NOMO-1 treated with DMSO at 0.1 percent for 48 hours (cell line): ENCODE results near the gene ZNF710.

Experiments used
- DNase-seq: peaks from one replicate; lab custom pipeline; 2025; ENCODE audit not compliant: unreplicated experiment; lab: John Stamatoyannopoulos, UW

Gene ZNF710

GRCh38 chr15:90016721-90017120, 15.6 kb downstream of the ZNF710 start:
- no peak for DNase-seq

GRCh38 chr15:90018216-90018831, 17.2 kb downstream of the ZNF710 start:
- DNase-seq: no peak

- no peak for DNase-seq
Observed at GRCh38 chr15:90019611-90020010, 18.5 kb downstream of the ZNF710 start.

GRCh38 chr15:90020021-90020735, 19.1 kb downstream of the ZNF710 start:
- peak; percentile 30 for DNase-seq

- DNase-seq: no peak
Observed at GRCh38 chr15:90020936-90021507, 19.9 kb downstream of the ZNF710 start.

GRCh38 chr15:90022345-90022744, 21.2 kb downstream of the ZNF710 start:
- no peak for DNase-seq

GRCh38 chr15:90022905-90023700, 22.0 kb downstream of the ZNF710 start:
- no peak for DNase-seq

- no peak for DNase-seq
Observed at GRCh38 chr15:90024406-90024805, 23.3 kb downstream of the ZNF710 start.

GRCh38 chr15:90025489-90026033, 24.4 kb downstream of the ZNF710 start:
- no peak for DNase-seq

- DNase-seq: no peak
Observed at GRCh38 chr15:90028376-90028944, 27.3 kb downstream of the ZNF710 start.

- DNase-seq: no peak
Observed at GRCh38 chr15:90029024-90029423, 27.9 kb downstream of the ZNF710 start.

GRCh38 chr15:90030376-90030775, 29.3 kb downstream of the ZNF710 start:
- DNase-seq: no peak

- peak; percentile 45 for DNase-seq
Observed at GRCh38 chr15:90031231-90031791, 30.2 kb downstream of the ZNF710 start.

GRCh38 chr15:90033006-90033405, 31.9 kb downstream of the ZNF710 start:
- DNase-seq: no peak

GRCh38 chr15:90033448-90033847, 32.3 kb downstream of the ZNF710 start:
- DNase-seq: no peak

GRCh38 chr15:90035095-90035839, 34.1 kb downstream of the ZNF710 start:
- DNase-seq: no peak

- DNase-seq: peak; percentile 70
Observed at GRCh38 chr15:90035840-90036230, 34.7 kb downstream of the ZNF710 start.

GRCh38 chr15:90036343-90036742, 35.2 kb downstream of the ZNF710 start:
- DNase-seq: no peak

- DNase-seq: no peak
Observed at GRCh38 chr15:90036806-90037510, 35.8 kb downstream of the ZNF710 start.
